HepG2 (cell line): ENCODE results near the gene SLC35E4. TPM values are rescaled to one million over a fixed set of nuclear protein-coding genes. Genes with fewer than 3 reads are reported as not detected.
"Not testable (repeated sequence)": the region's sequence is repeated elsewhere in the genome, so short reads cannot be mapped to it uniquely, and the experiment has no call there.

ENCODE experiments used
- ATAC-seq: fragments of 200-7000 bp; cut with Tn5 transposase; 3 replicates; pipeline ENCODE4 v1.9.1; 2020; ENCODE audit warnings: mild to moderate bottlenecking, moderate library complexity
- BruUV-seq: library from RNA; stranded (reverse); fragments of 400-500 nt; replicated peaks from 2 replicates; lab custom pipeline; 2021; lab: Mats Ljungman, UMichigan
- CTCF ChIA-PET: fragments of 300-600 bp; formaldehyde crosslinking; extraction: SDS; loops from one replicate; lab custom pipeline; 2021; ENCODE audit warnings: low total read pairs, inconsistent platforms, low intra/inter-chr PET ratio; lab: Yijun Ruan, JAX
- POLR2A ChIA-PET: fragments of 350-600 bp; sonication (Branson Sonifier 250); formaldehyde crosslinking; loops from one replicate; lab custom pipeline; 2020; ENCODE audit warnings: antibody characterized with exemption, inconsistent platforms; lab: Yijun Ruan, JAX
- DNase-seq: peaks from one replicate; pipeline ENCODE4 v3.0.0-alpha.2; 2015; ENCODE audit warnings: low spot score
- FAIRE-seq: peaks from 3 replicates; lab custom pipeline; 2011; peaks lifted over from hg19 to GRCh38; lab: Jason Lieb, UNC
- H2AFZ ChIP-seq: one replicate; pipeline ENCODE4 v1.6.1; 2011; ENCODE audit warnings: low read length, inconsistent platforms
- H3K27ac ChIP-seq: fragments of 300-600 bp; 3 replicates; pipeline ENCODE4 v1.8.0; 2011; ENCODE audit warnings: mixed run types, mild to moderate bottlenecking, mixed read lengths, low read length, inconsistent platforms; ENCODE audit not compliant: insufficient read depth; ENCODE audit errors: extremely low read length
- H3K27me3 ChIP-seq, 2 experiments: fragments of 200-600 bp in 1 of 2; 2 replicates in 1 of 2; 3 replicates in 1 of 2; pipeline versions ENCODE4 v1.6.0 to v1.8.0; 2011; ENCODE audit warnings: low read length in 2 of 2, mild to moderate bottlenecking in 2 of 2, moderate library complexity in 2 of 2, inconsistent platforms in 1 of 2; ENCODE audit not compliant: insufficient read depth in 2 of 2, control insufficient read depth in 1 of 2
- H3K36me3 ChIP-seq, 2 experiments: fragments of 200-600 bp in 1 of 2; replicated peaks in 1 of 2; 2 replicates in 1 of 2; 3 replicates in 1 of 2; pipeline versions ENCODE4 v1.5.1 to v1.8.0; 2011; ENCODE audit warnings: low read length in 2 of 2, inconsistent platforms in 1 of 2; ENCODE audit not compliant: insufficient read depth in 2 of 2, control insufficient read depth in 1 of 2
- H3K4me1 ChIP-seq: 2 replicates; pipeline ENCODE4 v1.5.1; 2012; ENCODE audit warnings: low read length, inconsistent platforms; ENCODE audit not compliant: insufficient read depth
- H3K4me2 ChIP-seq: 2 replicates; pipeline ENCODE4 v1.6.0; 2011; ENCODE audit warnings: low read depth, low read length, inconsistent platforms
- H3K4me3 ChIP-seq, 3 experiments: fragments of 200-600 bp in 1 of 3; sonication (generic), shearing (Covaris generic) in 1 of 3; replicated peaks in 1 of 3; 2 replicates each; pipeline ENCODE4 v1.5.1; 2011 to 2016; ENCODE audit warnings: low read length in 3 of 3, inconsistent platforms in 2 of 3, low read depth in 2 of 3, mild to moderate bottlenecking in 2 of 3, control low read depth in 1 of 3, mixed read lengths in 1 of 3; ENCODE audit not compliant: insufficient read depth in 1 of 3
- H3K79me2 ChIP-seq: one replicate; pipeline ENCODE4 v1.6.1; 2011; ENCODE audit warnings: low read length, inconsistent platforms; ENCODE audit not compliant: insufficient read depth
- H3K9ac ChIP-seq: 2 replicates; pipeline ENCODE4 v1.6.0; 2011; ENCODE audit warnings: mild to moderate bottlenecking, low read depth, low read length, inconsistent platforms; ENCODE audit not compliant: insufficient read depth
- H3K9me3 ChIP-seq: 2 replicates; pipeline ENCODE4 v1.5.1; 2012; ENCODE audit warnings: mild to moderate bottlenecking, low read length
- H4K20me1 ChIP-seq: 2 replicates; pipeline ENCODE4 v1.6.0; 2011; ENCODE audit warnings: inconsistent platforms, mild to moderate bottlenecking, low read length, moderate library complexity; ENCODE audit not compliant: insufficient read depth
- CBX5 ChIP-seq: sonication (generic); formaldehyde crosslinking; IDR thresholded peaks from 2 replicates; pipeline ENCODE4 v1.4.0; 2020; ENCODE audit warnings: missing genetic modification reagents, borderline replicate concordance
- ETV6 ChIP-seq: sonication (generic); formaldehyde crosslinking; conservative IDR thresholded peaks from 2 replicates; pipeline ENCODE4 v1.4.0; 2020; ENCODE audit warnings: missing genetic modification reagents
- NONO ChIP-seq, 2 experiments: fragments of 450-650 bp in 1 of 2; sonication (generic) in 1 of 2; formaldehyde crosslinking in 1 of 2; IDR thresholded peaks in 1 of 2; conservative IDR thresholded peaks in 1 of 2; 2 replicates each; pipeline versions ENCODE4 v1.6.1 to v1.8.0; 2017 to 2022; ENCODE audit warnings: mild to moderate bottlenecking in 1 of 2, missing genetic modification reagents in 1 of 2, moderate library complexity in 1 of 2
- SAFB2 ChIP-seq: sonication (generic); formaldehyde crosslinking; IDR thresholded peaks from 2 replicates; pipeline ENCODE4 v1.5.1; 2020; ENCODE audit warnings: missing genetic modification reagents, low read depth, mild to moderate bottlenecking, borderline replicate concordance
- SCMH1 ChIP-seq: sonication (generic); formaldehyde crosslinking; IDR thresholded peaks from 2 replicates; pipeline ENCODE4 v1.9.0; 2021; ENCODE audit warnings: missing genetic modification reagents, mild to moderate bottlenecking, borderline replicate concordance
- ZNF768 ChIP-seq: sonication (generic); formaldehyde crosslinking; IDR thresholded peaks from 2 replicates; pipeline ENCODE4 v1.4.0; 2020; ENCODE audit warnings: missing genetic modification reagents
- ZNF773 ChIP-seq: sonication (generic); formaldehyde crosslinking; IDR thresholded peaks from 2 replicates; pipeline ENCODE4 v1.4.0; 2020; ENCODE audit warnings: missing genetic modification reagents, borderline replicate concordance
- WGBS: methylation state at CpG from one replicate; pipeline ENCODE4 v1.1.6; 2017; ENCODE audit warnings: low lambda C conversion rate; 5-methylcytosine and 5-hydroxymethylcytosine counted together
- in situ Hi-C: cut with HindIII; loops from 2 replicates; pipeline ENCODE4 v1.10.0; 2017; ENCODE audit warnings: low pct_unique_long_range_greater_than_20kb; ENCODE audit not compliant: extremely low pct_ligation_motif_present
- intact Hi-C: fragments of 100-400 bp; cut with micrococcal nuclease; formaldehyde crosslinking; loops from one replicate; pipeline ENCODE4 v1.10.0; 2022; ENCODE audit not compliant: unreplicated experiment
- polyA plus RNA-seq, 8 experiments: library from polyadenylated mRNA; depleted of rRNA in 3 of 8; stranded (reverse) in 7 of 8; unstranded in 1 of 8; fragments of >200 nt; fragmentation: Illumina TruSeq in 4 of 8; extraction: Trizol in 4 of 8; gene quantifications; 2 replicates each; pipeline versions ENCODE4 v1.2.1 to v1.2.3, GENCODE V29; 2011 to 2016; ENCODE audit warnings: low read depth in 4 of 8, missing spikeins in 1 of 8, mixed read lengths in 1 of 8; ENCODE audit not compliant: insufficient read depth in 1 of 8
- total RNA-seq, 5 experiments: library from RNA; depleted of rRNA; stranded (reverse); fragments of >200 nt; fragmentation: Illumina TruSeq; extraction: Trizol; gene quantifications; 2 replicates each; pipeline ENCODE4 v1.2.3, GENCODE V29; 2016; ENCODE audit warnings: low read depth in 1 of 5
- TF ChIP-seq, protein P1 (sequence below): sonication (generic); formaldehyde crosslinking; conservative IDR thresholded peaks from 2 replicates; pipeline ENCODE4 v1.8.0; 2022; ENCODE audit warnings: low read depth, missing genetic modification reagents
- TF ChIP-seq, protein P2 (sequence below): sonication (generic); formaldehyde crosslinking; IDR thresholded peaks from 2 replicates; pipeline ENCODE4 v1.8.1; 2023; ENCODE audit warnings: mild to moderate bottlenecking, inconsistent platforms, moderate library complexity, missing genetic modification reagents, borderline replicate concordance
- TF ChIP-seq, protein P3 (sequence below): sonication (generic); formaldehyde crosslinking; conservative IDR thresholded peaks from 2 replicates; pipeline ENCODE4 v1.4.0; 2020; ENCODE audit warnings: mild to moderate bottlenecking, missing genetic modification reagents, moderate library complexity

SLC35E4 gene
- total and polyA plus RNA-seq, 2 of the 13 experiments (the other 11 are each of a cell fraction or from before 2014, with no cell fraction given): 0.07 to 0.15 TPM

DNA sequence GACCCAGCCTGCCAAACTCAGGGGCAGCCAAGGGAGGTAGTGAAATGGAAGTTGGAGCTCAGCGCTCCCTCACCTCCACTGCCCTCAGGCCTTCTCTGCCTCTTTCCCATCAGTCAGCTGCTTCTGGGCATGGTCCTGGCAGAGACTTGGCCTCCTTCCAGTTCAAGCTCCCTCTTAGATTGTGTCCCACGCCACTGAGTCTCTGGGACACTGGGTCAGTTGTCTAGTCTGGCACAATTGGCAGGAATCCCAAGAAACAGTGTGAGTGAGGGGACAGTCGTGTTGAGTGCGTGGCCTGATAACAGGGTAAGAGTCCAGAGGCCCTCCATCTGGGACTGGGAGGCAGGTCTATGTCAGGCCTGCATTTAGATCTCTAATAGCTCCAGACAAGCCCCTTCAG lies 7.1 kb upstream of the SLC35E4 start (continued):
- TF ChIP-seq ETV6 (CRISPR knock-in tag) (no peak), ZNF773 (CRISPR knock-in tag) (no peak), SAFB2 (CRISPR knock-in tag) (no peak), NONO (IDR thresholded peaks at IDR 0.05) (no peak), NONO (CRISPR knock-in tag; conservative IDR thresholded peaks at IDR 0.05) (no peak), ZNF768 (CRISPR knock-in tag) (no peak), SCMH1 (no peak), CBX5 (no peak)
- TF ChIP-seq, protein P1, sequence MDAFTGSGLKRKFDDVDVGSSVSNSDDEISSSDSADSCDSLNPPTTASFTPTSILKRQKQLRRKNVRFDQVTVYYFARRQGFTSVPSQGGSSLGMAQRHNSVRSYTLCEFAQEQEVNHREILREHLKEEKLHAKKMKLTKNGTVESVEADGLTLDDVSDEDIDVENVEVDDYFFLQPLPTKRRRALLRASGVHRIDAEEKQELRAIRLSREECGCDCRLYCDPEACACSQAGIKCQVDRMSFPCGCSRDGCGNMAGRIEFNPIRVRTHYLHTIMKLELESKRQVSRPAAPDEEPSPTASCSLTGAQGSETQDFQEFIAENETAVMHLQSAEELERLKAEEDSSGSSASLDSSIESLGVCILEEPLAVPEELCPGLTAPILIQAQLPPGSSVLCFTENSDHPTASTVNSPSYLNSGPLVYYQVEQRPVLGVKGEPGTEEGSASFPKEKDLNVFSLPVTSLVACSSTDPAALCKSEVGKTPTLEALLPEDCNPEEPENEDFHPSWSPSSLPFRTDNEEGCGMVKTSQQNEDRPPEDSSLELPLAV (CRISPR knock-in tag): no peak
- TF ChIP-seq, protein P2, sequence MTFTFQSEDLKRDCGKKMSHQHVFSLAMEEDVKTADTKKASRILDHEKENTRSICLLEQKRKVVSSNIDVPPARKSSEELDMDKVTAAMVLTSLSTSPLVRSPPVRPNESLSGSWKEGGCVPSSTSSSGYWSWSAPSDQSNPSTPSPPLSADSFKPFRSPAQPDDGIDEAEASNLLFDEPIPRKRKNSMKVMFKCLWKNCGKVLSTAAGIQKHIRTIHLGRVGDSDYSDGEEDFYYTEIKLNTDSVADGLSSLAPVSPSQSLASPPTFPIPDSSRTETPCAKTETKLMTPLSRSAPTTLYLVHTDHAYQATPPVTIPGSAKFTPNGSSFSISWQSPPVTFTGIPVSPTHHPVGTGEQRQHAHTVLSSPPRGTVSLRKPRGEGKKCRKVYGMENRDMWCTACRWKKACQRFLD (CRISPR knock-in tag): no peak
- TF ChIP-seq, protein P3, sequence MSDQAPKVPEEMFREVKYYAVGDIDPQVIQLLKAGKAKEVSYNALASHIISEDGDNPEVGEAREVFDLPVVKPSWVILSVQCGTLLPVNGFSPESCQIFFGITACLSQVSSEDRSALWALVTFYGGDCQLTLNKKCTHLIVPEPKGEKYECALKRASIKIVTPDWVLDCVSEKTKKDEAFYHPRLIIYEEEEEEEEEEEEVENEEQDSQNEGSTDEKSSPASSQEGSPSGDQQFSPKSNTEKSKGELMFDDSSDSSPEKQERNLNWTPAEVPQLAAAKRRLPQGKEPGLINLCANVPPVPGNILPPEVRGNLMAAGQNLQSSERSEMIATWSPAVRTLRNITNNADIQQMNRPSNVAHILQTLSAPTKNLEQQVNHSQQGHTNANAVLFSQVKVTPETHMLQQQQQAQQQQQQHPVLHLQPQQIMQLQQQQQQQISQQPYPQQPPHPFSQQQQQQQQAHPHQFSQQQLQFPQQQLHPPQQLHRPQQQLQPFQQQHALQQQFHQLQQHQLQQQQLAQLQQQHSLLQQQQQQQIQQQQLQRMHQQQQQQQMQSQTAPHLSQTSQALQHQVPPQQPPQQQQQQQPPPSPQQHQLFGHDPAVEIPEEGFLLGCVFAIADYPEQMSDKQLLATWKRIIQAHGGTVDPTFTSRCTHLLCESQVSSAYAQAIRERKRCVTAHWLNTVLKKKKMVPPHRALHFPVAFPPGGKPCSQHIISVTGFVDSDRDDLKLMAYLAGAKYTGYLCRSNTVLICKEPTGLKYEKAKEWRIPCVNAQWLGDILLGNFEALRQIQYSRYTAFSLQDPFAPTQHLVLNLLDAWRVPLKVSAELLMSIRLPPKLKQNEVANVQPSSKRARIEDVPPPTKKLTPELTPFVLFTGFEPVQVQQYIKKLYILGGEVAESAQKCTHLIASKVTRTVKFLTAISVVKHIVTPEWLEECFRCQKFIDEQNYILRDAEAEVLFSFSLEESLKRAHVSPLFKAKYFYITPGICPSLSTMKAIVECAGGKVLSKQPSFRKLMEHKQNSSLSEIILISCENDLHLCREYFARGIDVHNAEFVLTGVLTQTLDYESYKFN (CRISPR knock-in tag): no peak

DNA sequence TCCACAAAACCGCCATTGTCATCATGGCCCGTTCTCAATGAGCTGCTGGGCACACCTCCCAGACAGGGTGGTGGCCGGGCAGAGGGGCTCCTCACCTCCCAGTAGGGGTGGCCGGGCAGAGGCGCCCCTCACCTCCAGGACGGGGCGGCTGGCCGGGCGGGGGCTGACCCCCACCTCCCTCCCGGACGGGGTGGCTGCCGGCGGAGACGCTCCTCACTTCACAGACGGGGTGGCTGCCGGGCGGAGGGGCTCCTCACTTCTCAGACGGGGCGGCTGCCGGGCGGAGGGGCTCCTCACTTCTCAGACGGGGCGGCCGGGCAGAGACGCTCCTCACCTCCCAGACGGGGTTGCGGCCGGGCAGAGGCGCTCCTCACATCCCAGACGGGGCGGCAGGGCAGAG lies 4.1 kb upstream of the SLC35E4 start:
- H3K9me3 ChIP-seq, H3K4me1 ChIP-seq, DNase-seq, intact Hi-C loops, CTCF ChIA-PET, H2AFZ ChIP-seq, BruUV-seq, H3K27ac ChIP-seq, H3K36me3 ChIP-seq, H3K27me3 ChIP-seq, H3K79me2 ChIP-seq, H3K4me3 ChIP-seq, FAIRE-seq, H4K20me1 ChIP-seq, POLR2A ChIA-PET, H3K4me2 ChIP-seq, H3K9ac ChIP-seq, ATAC-seq: not testable (repeated sequence)
- WGBS: 20% methylated on average over 3 of the region's 31 CpGs
- in situ Hi-C loops: loop anchor here (5.0 kb wide), 1 partner anchor 126 kb away; no protein-coding TSS in a partner anchor
